PC-9 (cell line): ENCODE measurements around the gene RHEB. TPM values are rescaled to one million over a fixed set of nuclear protein-coding genes. Genes with fewer than 3 reads are reported as not detected.

Experiments used
- BruUV-seq: library from RNA; stranded (reverse); fragments of 400-500 nt; replicated peaks from 2 replicates; lab custom pipeline; 2021; lab: Mats Ljungman, UMichigan
- CTCF ChIA-PET: fragments of 300-600 bp; sonication (Branson Sonifier 250); formaldehyde crosslinking; loops from one replicate; lab custom pipeline; 2022; ENCODE audit warnings: antibody characterized with exemption; lab: Charles Lee
- POLR2A ChIA-PET: fragments of 300-600 bp; sonication (Branson Sonifier 250); formaldehyde crosslinking; loops from one replicate; lab custom pipeline; 2022; ENCODE audit warnings: antibody characterized with exemption; ENCODE audit not compliant: unreplicated experiment; lab: Charles Lee
- DNase-seq, 2 experiments: peaks; one replicate each; pipeline versions ENCODE4 v3.0.0 to v3.0.0-alpha.2; 2015 to 2022; ENCODE audit warnings: mixed read lengths in 1 of 2
- H2AFZ ChIP-seq: fragments of 200-600 bp; sonication (generic); 2 replicates; pipeline ENCODE4 v1.8.1; 2017; ENCODE audit warnings: antibody characterized with exemption
- H3F3A ChIP-seq: fragments of 200-600 bp; sonication (generic); 2 replicates; pipeline ENCODE4 v1.8.1; 2017; ENCODE audit warnings: antibody characterized with exemption, mild to moderate bottlenecking, low read depth; ENCODE audit not compliant: insufficient read depth
- H3K27ac ChIP-seq: fragments of 200-600 bp; sonication (generic); 2 replicates; pipeline ENCODE4 v1.6.1; 2016; ENCODE audit warnings: mixed run types
- H3K27me3 ChIP-seq: fragments of 200-600 bp; sonication (generic); 2 replicates; pipeline ENCODE4 v1.6.1; 2016; ENCODE audit warnings: low read depth, mixed run types; ENCODE audit not compliant: insufficient read depth
- H3K36me3 ChIP-seq: fragments of 200-600 bp; sonication (generic); 2 replicates; pipeline ENCODE4 v1.6.1; 2016; ENCODE audit warnings: low read depth, mixed run types
- H3K4me1 ChIP-seq: fragments of 200-600 bp; sonication (generic); replicated peaks from 2 replicates; pipeline ENCODE4 v1.6.1; 2016; ENCODE audit warnings: mixed run types; ENCODE audit not compliant: insufficient read depth
- H3K4me2 ChIP-seq: fragments of 200-600 bp; sonication (generic); 2 replicates; pipeline ENCODE4 v1.6.1; 2017; ENCODE audit warnings: mixed run types
- H3K4me3 ChIP-seq: fragments of 200-600 bp; sonication (generic); 2 replicates; pipeline ENCODE4 v1.6.1; 2016; ENCODE audit warnings: mixed run types
- H3K79me2 ChIP-seq: fragments of 200-600 bp; sonication (generic); 2 replicates; pipeline ENCODE4 v1.6.1; 2017; ENCODE audit warnings: low read depth, mixed run types
- H3K9me2 ChIP-seq: fragments of 200-600 bp; sonication (generic); 2 replicates; pipeline ENCODE4 v1.8.1; 2017; ENCODE audit warnings: mild to moderate bottlenecking; ENCODE audit not compliant: insufficient read depth
- H3K9me3 ChIP-seq: fragments of 200-600 bp; sonication (generic); 2 replicates; pipeline ENCODE4 v1.8.1; 2016; ENCODE audit warnings: low read depth; ENCODE audit not compliant: insufficient read depth
- H4K20me1 ChIP-seq: fragments of 200-600 bp; sonication (generic); 2 replicates; pipeline ENCODE4 v1.8.1; 2017; ENCODE audit not compliant: insufficient read depth
- EZH2 ChIP-seq: fragments of 200-600 bp; sonication (generic); IDR thresholded peaks from 2 replicates; pipeline ENCODE4 v1.8.0; 2017; ENCODE audit warnings: antibody characterized with exemption, low read depth
- intact Hi-C: fragments of 100-400 bp; cut with micrococcal nuclease; formaldehyde crosslinking; loops from one replicate; pipeline ENCODE4 v1.10.0; 2022; ENCODE audit not compliant: unreplicated experiment
- total RNA-seq: library from RNA; stranded (reverse); gene quantifications from 2 replicates; pipeline ENCODE4 v1.2.3, GENCODE V29; 2021
- TF ChIP-seq, protein P1 (sequence below): fragments of 200-600 bp; sonication (generic); conservative IDR thresholded peaks from 2 replicates; pipeline ENCODE4 v1.6.1; 2017; ENCODE audit warnings: mixed run types, antibody characterized with exemption, mild to moderate bottlenecking, moderate library complexity

The RHEB gene
- total RNA-seq, 1 experiment from 2014 or later, result 202 TPM

DNA sequence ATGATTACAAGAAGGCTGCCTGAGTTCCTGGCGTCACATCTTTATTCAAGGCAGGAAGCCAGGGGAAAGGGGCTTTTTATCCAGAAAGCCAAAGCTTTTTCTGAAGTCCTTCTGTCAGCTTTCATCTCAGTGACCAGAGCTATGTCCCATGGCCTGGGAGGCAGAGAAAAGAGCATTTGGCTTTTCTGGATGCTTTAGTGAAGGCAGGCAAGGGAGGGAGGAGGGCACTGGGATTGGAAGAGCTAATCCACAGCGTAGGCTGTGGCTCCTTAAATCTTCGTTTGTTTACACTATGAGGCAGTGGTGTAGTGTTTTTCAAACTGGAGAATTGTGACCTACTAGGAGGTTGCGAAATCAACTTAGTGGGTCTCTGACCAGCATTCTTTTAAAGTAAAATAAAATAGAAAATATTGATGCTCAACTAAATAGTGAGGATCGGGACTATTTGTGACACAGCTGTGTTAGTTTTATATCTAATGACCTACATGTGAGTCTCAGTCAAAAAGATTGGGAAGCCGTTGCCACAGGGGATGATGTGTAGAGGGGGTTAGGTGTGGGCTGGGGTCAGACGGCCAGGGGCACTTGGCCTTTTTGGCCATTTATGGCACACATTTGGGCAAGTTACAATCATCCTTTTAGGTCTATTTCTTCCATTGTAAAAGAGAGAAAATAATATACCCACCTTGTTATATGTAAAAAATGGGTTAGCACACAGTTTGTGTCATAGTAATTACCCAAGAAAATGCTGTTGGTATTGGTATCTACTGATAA is 93.8 kb downstream of the RHEB start:
- Histone ChIP-seq H3K4me2 (no peak overlapping the region), H3K36me3 (no peaks in the 10 kb centered on the region), H3F3A (peaks cover 7% of the 10 kb centered on the region; the same call in 1 of the 2 replicates), H3K79me2 (no peaks in the 10 kb centered on the region), H4K20me1 (no peaks in the 10 kb centered on the region), H3K27ac (no peak overlapping the region), H3K9me3 (0 out of 2 replicates have a peak, but pooled peaks cover 11% of the 10 kb centered on the region), H3K4me1 (peaks cover 51% of the 10 kb centered on the region), H2AFZ (no peak overlapping the region), H3K27me3 (no peaks in the 10 kb centered on the region), H3K4me3 (no peak overlapping the region), H3K9me2 (no peaks in the 10 kb centered on the region)
- DNase-seq, result no peak
- POLR2A ChIA-PET, result interaction anchor here (0.9 to 1.1 kb wide), 2 partner anchors 14 to 34 kb away, joined by 3 to 5 read pairs; no protein-coding TSS in a partner anchor
- BruUV-seq, result no TSS peak
- TF ChIP-seq, protein P1, sequence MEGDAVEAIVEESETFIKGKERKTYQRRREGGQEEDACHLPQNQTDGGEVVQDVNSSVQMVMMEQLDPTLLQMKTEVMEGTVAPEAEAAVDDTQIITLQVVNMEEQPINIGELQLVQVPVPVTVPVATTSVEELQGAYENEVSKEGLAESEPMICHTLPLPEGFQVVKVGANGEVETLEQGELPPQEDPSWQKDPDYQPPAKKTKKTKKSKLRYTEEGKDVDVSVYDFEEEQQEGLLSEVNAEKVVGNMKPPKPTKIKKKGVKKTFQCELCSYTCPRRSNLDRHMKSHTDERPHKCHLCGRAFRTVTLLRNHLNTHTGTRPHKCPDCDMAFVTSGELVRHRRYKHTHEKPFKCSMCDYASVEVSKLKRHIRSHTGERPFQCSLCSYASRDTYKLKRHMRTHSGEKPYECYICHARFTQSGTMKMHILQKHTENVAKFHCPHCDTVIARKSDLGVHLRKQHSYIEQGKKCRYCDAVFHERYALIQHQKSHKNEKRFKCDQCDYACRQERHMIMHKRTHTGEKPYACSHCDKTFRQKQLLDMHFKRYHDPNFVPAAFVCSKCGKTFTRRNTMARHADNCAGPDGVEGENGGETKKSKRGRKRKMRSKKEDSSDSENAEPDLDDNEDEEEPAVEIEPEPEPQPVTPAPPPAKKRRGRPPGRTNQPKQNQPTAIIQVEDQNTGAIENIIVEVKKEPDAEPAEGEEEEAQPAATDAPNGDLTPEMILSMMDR, result no peak
- no peak for TF ChIP-seq EZH2
- intact Hi-C loops, result loop anchor here (5.0 kb wide), 1 partner anchor 261 kb away; no protein-coding TSS in a partner anchor
- CTCF ChIA-PET, result no interaction called here

DNA sequence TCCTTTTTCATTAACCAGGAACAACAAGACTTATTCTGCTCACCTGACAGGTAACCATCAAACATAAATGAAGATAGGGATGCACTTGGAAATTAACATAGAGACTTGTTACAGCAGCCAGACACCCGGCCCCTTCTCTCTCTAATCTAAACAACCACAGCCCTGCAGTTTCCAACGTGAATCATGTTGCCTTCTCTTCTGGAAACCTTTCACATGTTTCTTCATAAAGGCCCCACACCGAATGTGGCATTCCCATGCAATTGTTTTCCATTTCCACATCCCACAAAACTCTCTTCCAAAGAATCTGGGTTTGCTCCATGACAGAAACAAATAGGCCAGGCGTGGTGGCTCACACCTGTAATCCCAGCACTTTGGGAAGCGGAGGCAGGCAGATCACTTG is 94.9 kb downstream of the RHEB start:
- POLR2A ChIA-PET, result no interaction called here
- Histone ChIP-seq H3K9me3 (0 out of 2 replicates have a peak, but pooled peaks cover 11% of the 10 kb centered on the region), H3K79me2 (no peaks in the 10 kb centered on the region), H3K4me1 (peaks cover 45% of the 10 kb centered on the region), H3K9me2 (no peaks in the 10 kb centered on the region), H3F3A (peaks cover 7% of the 10 kb centered on the region; the same call in 1 of the 2 replicates), H3K27me3 (no peaks in the 10 kb centered on the region), H3K36me3 (no peaks in the 10 kb centered on the region), H3K4me2 (no peak overlapping the region), H3K4me3 (no peak overlapping the region), H2AFZ (no peak overlapping the region), H4K20me1 (no peaks in the 10 kb centered on the region), H3K27ac (no peak overlapping the region)
- intact Hi-C loops, result loop anchor here (5.0 kb wide), 1 partner anchor 263 kb away; no protein-coding TSS in a partner anchor
- DNase-seq, result no peak
- BruUV-seq, result no TSS peak
- CTCF ChIA-PET, result no interaction called here
- TF ChIP-seq, protein P1, result no peak
- TF ChIP-seq EZH2, result no peak

- Histone ChIP-seq H3K27ac (no peak overlapping the region), H4K20me1 (no peaks in the 10 kb centered on the region), H3K4me3 (no peak overlapping the region), H3K9me2 (no peaks in the 10 kb centered on the region), H2AFZ (no peak overlapping the region), H3K4me2 (no peak overlapping the region), H3K27me3 (no peaks in the 10 kb centered on the region), H3K79me2 (no peaks in the 10 kb centered on the region), H3F3A (no peaks in the 10 kb centered on the region; the same call in 1 of the 2 replicates), H3K4me1 (peaks cover 37% of the 10 kb centered on the region), H3K36me3 (no peaks in the 10 kb centered on the region), H3K9me3 (0 out of 2 replicates have a peak, but pooled peaks cover 11% of the 10 kb centered on the region)
- no peak for DNase-seq
- intact Hi-C loops, result no loop called here
- no TSS peak for BruUV-seq
- ChIA-PET POLR2A (interaction anchor here (0.6 kb wide), 1 partner anchor 25 kb away, joined by 25 read pairs; no protein-coding TSS in a partner anchor), CTCF (no interaction called here)
- TF ChIP-seq EZH2, result no peak
- TF ChIP-seq, protein P1, result no peak
Measured at GRCh38 chr7:151423936-151424335, 95.8 kb downstream of the RHEB start.
